Endometrium (tissue), 2 donors: ENCODE data around the gene MAPK6.
"Not testable (repeated sequence)": the region's sequence is repeated elsewhere in the genome, so short reads cannot be mapped to it uniquely, and the experiment has no call there.

Experiments
- FAIRE-seq: peaks from 2 replicates; lab custom pipeline; 2012; peaks lifted over from hg19 to GRCh38; lab: Jason Lieb, UNC
- donor health status: control.
- donor health status: control.

MAPK6 gene

DNA sequence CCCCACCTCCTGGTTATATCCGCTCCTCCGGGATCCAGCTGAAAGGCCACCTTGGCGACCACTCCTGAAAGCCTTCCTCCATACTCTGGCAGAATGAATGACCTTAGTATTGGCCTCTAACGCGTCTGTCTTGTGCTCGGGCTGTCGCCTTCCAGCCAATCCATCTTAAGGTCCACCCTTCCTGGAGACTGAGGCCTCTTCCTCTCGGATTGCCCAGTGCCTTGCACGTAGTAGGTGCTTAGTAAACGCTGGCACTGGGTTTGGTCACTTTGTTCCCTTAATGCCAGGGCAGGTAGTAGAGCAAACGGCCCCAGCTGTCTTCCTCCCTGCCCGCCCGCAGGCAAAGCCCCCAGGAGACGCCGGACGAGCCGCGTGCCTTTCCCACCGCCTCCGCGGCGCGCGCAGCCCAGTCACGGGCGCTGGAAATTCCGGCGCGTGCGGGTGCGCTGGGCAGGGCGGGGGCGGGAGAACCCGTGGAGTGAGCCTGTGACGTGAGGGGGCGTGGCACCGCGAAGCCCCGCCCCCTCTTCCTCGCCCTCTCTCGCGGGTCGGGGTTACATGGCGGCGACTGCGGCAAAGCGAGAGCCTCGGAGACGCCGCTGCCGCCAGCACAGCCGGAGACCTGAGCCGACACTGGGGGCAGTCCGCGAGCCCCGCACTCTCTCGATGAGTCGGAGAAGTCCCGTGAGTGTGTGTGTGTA is at the start of gene MAPK6:
TSS of gene MAPK6 (plus strand) at position 527 of the 701 bp plus-strand sequence. CDS start 27,242 bp downstream, outside the sequence.
- FAIRE-seq = no peak

DNA sequence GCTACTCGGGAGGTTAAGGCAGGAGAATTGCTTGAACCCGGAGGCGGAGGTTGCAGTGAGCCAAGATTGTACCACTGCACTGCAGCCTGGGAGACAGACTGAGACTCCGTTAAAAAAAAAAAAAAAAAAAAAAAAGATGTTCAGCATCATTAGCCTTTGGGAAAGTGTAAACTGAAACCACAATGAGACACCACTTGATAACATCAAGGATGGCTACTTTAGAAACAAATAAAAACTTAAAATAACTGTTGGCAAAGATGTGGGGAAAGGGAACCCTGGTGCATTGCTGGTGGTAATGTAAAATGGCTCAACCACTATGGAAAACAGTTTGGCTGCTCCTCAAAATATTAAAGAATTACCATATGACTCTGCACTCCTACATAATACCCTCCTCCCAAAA is 49.3 kb upstream of the MAPK6 start:
- no peak for FAIRE-seq

DNA sequence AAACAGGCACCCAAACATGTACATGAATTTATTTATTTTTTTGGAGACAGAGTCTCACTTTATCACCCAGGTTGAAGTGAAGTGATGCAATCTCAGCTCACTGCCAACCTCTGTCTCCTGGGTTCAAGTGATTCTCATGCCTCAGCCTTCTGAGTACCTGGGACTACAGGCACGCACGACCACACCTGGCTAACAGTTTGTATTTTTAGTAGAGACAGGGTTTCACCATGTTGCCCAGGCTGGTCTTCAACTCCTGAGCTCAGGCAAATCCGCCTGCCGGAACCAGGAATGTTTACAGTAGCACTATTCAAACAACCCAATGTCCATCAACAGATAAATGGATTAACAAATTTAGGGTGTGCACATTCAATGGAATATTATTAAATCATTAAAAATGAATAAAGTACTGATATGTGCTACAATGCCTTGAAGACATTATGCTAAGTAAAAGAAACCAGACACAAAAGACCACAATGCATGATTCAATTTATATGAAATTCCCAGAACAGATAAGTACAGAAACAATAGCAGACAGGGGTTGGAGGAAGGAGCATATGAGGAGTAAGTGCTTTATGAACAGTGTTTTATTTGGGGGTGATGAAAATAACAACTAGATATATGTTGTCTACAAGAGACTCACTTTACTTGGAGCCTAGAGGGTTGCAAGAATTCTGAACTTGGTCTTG is 48.7 kb upstream of the MAPK6 start:
- no peak for FAIRE-seq

DNA sequence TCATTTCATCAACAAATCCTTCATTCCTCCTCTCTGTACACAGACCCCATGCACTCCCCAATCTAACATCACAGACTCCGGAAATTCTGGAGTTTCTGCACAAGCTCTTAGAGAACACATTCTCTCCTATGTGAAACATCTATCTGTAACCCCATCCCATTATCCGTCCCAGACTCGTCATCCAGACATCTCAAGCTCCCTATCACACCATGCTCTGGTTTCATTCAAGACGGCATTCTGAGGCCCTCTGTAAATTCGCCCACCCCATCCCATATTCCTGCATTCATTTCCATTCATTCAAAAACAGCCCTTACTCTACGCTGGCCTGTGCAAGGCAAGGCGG is 48.0 kb upstream of the MAPK6 start:
- no peak for FAIRE-seq

DNA sequence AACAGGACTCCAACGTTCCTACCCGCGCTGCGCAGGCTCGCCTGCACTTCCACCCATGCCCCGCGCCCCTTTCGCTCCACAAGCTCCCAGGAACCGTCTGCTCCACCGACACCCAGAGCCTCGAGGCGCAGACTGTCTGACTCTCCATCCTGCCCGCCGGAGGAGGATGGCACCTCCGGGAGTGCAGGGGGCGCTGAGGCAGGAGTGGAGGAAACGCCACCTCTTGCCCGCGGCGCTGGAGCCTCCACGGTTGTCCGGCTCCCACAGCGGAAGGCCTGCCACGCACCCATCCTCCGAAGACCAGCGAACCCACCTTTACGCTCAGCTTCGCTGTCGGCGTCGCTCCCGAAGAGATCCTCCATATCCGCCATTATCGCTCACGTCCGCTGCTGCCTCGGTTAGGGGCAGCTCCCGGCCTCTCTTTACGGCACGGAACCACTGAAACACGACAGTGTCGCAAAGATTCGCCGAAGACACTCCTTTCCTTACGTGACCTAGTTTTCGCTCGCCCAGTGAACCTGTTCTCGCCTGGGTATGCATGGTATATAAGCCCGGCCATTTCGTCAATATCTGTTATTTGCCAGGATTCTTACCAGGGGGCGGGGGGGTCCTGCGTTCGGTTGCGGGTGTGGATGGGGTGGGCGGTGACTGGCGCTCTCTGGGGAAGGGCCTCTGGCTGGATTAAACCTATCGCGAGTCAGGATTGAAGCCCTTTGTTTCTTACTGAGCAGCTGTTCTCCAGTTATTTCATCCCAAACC is 47.5 kb upstream of the MAPK6 start, which contains the start of gene LEO1:
TSS of gene LEO1 (minus strand) at position 404 of the 759 bp plus-strand sequence. CDS start at position 371, 33 bp downstream.
- no peak for FAIRE-seq

DNA sequence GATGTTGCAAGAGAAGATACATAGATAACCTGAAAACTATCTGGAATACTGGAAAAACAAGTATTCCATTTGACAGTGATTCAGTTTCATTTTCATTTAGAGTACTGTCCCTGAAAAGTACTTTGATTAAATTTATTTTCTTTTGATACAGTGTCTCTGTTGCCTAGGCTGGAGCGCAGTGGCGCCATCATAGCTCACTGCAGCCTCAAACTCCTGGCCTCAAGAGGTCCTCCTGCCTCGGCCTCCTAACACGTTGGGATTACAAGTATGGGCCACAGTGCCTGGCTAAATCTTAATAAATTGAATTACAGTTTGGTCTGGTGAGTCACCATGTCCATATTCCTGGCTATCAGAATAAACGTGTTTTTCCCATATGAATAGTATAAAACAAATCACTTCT is 45.8 kb upstream of the MAPK6 start:
- no peak for FAIRE-seq

DNA sequence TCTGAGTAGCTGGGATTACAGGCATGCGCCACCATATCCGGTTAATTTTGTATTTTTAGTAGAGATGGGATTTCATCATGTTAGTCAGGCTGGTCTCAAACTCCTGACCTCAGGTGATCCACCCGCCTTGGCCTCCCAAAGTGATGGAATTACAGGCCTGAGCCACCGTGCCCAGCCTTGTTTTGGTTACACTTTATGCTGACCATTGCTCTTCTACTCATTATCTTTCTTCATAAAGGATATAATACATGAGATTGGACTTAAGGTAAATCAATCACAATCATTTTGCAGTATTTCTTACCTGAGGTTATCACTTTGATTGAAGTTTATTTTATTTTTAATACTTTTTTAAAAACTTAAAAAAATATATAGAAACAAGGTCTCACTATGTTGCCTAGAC is 45.2 kb upstream of the MAPK6 start:
- no peak for FAIRE-seq

DNA sequence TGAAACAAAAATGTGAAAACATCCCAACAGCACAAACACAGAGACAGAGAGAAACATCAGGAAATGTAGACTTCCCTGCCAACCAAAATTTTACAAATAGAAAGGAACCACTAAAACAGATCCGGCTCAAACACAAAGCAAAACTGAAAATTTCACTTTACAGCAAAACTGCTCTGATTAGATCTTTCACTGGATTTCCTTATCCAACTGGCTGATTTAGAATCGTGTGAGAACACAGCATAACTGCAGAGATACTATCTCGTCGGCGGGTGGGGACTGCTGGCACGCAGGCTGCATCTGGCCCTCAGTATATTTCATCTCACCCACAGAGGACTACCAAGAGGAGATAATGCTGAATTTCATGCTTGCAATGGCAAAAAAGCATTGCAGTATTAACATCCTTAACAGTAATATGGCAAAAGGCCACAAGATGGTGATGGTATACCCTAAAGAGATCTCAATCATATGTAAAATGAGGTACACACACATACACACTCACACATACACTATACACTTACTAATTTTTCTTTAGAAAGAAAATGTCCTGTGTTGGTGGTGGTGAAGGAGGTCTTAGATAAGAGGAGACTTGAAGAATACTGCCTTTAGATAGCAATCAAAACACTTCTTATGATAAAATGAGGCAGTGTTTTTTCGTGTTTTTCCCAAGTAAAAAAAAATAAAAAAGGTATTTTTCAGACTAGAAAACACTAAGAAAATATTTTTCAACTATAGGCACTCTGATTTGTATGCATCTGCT is 36.8 kb upstream of the MAPK6 start:
- FAIRE-seq = no peak

DNA sequence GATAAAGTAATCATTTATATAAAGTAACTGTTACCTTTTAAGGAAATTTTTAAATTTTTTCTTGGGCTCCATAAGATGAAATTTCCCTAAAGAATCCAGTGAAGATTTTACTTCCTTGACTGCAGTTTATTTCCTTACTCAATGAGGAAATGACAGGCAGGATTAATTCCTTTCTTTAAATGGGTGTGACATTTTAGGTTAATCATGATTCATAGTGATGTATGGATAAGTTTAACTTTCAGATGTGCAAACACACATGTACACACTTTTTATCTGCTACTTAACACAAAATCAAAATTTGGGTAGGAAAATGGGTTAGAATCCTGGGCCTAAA is 36.3 kb upstream of the MAPK6 start:
- no peak for FAIRE-seq

DNA sequence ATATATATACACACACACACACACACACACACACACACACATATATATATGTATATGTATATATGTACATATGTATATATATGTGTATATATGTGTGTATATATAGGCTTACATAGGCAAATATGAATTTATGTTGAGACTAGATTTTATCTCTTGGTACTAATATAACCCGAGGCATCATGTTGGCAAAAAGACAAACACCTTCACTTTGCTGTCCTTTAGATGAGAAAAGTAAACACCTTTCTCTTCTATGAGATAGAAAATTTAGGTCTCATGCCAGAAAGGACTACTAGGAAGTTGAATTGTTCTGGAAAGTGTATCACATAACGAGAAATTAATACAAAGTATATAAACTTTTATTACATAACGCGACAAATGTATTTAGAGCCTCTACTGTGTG is 27.9 kb upstream of the MAPK6 start:
- FAIRE-seq = no peak

DNA sequence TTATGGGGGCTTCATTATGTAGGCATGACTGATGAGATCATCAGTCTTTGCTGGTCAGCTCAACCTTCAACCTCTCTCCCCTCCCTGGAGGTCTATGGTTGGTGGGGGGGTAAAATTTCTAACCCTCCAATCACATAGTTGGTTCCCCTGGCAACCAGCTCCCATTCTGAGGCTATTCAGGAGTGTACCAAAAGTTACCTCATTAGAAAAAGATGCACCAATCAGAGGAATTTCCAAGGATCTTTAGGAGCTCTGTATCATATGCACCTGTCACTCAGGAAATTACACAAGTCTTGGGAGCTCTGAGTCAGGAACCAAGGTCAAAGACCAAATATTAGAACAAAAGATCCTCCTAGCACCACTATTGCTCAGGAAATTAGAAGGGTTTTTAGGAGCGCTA is 26.1 kb upstream of the MAPK6 start:
- FAIRE-seq = no peak

DNA sequence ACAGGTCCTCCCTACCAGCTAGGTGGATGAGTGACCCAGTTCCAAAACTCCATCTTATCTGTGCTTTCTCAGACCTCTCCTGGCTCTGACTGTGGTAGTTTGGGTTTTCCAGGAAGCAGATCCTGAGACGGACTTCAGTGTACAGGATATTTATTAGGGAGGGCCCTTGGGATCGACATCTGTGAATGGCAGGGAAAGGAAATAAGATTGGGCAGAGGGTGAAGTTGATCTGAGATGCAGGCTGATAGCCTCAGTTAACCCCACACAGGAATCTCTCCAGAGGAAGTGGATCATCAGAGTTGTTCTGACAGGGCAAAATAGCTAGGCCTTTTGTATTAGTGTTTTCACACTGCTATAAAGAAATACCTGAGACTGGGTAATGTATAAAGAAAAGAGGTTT is 16.7 kb upstream of the MAPK6 start:
- no peak for FAIRE-seq

DNA sequence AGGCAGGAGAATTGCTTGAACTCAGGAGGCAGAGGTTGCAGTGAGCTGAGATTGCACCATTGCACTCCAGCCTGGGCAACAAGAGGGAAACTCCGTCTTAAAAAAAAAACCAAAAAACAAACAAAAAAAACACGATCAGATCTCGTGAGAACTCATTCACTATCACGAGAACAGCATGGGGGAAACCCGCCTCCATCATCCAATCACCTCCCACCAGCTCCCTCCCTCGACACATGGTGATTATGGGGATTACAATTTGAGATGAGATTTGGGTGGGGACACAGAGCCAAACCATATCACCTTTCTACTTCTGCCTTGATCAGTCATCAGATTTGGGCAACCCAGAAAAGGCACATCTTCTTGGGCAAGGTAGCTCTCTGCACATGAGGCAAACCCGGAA is 15.9 kb upstream of the MAPK6 start:
- FAIRE-seq = not testable (repeated sequence)

DNA sequence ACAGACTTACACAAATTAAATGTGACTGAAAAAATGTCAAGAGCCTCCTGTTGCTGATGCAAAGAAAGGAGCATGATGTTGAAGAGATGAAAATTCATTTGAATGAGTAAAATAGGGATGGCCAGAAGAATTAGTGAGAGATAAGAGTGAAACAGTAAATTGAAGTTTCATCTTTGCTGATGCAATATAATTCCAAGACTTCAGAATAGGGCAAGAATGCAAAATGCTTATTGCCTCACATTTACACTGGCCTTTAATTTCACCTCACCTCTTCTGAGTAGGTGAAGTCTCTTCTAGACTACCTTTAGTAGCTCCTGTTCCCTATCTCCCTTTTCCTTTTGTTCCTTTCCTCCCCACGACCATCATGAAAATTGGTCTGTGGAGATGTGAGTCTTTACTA is 15.3 kb upstream of the MAPK6 start:
- FAIRE-seq = no peak

DNA sequence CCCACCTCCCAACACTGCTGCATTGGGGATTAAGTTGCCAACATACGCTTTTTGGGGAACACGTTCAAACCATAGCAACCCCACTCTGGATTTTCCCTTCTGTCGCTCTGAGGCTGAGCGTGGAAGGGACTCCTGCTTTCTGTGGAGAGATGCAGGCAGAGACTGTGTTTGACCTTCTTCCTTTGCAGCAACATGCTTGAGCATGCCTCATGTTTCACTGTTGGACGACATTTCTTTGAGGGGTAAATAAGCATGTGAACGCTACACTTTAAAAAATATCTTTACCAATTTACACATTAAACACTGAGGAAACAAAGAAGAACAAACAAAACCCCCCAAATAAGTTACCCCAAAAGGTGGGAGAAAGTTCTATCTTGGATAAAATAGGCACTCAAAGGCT is 14.2 kb upstream of the MAPK6 start:
- FAIRE-seq = no peak

DNA sequence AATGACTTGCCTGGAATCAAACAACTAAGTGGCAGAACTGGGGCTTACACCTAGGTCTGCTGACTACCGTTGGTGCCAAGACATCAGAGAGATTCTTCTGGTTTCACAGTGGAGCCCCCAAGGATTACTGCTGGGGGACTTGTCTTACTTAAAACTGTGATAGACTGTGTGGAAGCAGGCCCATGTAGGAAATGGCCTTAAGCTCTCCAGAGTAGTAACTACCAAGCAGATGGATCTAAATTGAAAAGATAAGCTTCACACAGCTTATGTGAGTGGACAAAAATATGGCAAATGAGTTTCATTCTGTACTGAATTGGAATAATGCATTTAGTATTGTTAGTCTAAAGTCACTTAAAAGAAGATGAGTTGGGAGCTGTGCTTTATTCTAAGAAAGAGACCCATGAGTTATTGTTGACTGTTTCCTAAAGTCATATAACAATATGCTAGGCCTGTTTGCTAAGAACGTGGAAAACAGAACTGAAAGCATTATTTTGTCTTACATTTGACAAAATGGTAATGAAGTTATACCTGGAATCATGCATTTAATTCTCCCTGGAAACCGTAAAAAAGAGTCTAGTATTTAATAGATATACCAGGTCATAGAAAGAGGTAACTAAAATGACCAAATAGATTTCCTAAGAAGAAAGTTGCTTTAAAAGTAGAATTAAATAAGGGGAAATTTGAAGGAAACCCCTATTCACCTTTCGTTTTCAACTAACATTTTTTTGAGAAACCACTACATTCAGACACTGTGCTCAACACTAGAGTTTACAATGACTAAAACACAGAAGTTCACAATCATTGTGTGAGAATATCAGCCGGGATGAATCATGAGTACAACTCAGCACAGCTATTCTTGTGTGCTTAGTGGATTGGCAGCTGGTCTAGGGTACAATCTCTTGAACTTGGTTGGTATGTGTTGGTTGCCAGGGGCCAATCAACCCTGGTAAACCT is 13.0 kb upstream of the MAPK6 start:
- FAIRE-seq = no peak

DNA sequence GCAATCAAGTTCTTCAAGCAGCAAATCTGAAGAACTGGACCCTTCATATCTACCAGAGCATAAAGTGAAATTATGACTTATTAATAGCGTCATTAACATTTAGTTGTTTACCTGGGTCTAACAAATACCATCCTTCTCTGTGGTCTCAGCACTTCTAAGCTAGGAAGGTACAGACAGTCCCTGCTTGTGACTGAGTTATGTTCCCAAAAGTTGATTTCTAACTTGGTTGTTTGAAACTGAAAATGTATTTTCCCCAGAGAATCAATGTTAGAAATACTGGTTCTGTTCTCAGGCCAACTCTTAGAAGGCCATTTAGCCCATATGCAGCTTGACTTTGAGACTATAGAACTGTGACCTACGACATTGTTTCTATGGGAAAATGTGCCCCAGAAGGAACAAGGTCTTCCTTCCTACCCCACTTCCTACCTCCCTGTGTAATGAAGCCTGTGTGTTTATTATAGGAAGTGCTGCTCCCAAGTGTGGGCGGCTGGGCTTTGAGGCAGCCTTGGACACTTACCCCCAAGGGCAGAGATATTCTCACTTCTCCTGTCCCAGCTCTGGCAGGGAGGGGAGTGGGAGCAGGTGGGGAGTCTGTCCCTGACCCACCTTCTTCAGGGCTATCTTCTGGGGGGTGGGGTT is 12.2 kb upstream of the MAPK6 start:
- FAIRE-seq = no peak

DNA sequence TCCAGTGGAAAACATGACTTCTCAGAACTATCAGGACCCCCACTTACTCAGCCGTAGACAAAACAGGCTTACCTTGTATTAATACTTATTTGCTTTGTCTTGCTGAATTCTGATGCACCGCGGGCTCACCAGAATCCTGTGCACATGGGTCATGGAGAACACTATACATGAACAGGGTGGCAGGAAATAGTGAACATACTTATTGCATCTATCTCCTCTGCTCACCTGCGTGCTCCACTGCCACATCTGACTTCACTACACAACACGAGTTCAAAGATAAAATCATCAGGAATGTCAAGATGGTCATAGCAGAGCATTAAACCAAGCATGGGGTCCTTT is 10.7 kb upstream of the MAPK6 start:
- no peak for FAIRE-seq

DNA sequence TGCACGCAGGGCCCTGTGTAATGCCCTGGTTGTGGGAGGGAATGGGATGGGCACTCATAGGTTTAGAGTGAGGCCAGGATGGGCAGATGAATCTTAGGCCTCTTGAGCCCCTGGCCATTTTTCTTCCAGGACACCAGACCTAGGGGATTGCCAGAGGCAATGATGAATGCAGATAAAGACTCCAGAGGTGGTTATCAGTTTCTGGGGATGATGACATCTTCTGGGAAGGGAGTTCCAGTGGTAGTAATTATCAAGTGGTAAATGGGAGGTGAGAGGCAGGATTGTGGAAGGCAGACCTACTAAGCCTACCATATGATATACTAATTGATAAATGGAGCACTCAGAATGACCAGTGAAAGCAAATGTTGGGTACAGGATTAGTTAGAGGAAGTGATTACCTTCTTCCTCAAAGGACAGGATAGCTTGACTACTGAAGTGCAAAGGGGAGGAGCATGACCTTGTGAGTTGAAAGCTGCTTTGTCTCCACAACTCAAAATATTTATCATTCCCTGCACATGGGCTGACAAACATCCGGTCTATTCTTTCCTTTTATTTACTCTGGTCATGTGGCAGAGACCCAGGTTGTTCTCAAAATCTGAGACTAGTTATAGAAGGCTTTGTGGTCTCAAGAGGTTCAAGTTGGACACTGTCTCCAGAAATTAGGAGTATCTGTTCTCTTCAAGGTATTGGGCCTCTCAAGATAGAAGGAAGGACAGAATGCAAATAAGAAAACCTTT is 10.2 kb upstream of the MAPK6 start:
- peak; percentile 29 for FAIRE-seq
